ENCODE measurements around the gene C14orf180.
"Not testable (repeated sequence)": the region's sequence is repeated elsewhere in the genome, so short reads cannot be mapped to it uniquely, and the experiment has no call there.

C14orf180 gene

GRCh38 chr14:104579939-104580338 lies 375 bp downstream of the C14orf180 start:
- DNase-seq, result not testable (repeated sequence)

DNA sequence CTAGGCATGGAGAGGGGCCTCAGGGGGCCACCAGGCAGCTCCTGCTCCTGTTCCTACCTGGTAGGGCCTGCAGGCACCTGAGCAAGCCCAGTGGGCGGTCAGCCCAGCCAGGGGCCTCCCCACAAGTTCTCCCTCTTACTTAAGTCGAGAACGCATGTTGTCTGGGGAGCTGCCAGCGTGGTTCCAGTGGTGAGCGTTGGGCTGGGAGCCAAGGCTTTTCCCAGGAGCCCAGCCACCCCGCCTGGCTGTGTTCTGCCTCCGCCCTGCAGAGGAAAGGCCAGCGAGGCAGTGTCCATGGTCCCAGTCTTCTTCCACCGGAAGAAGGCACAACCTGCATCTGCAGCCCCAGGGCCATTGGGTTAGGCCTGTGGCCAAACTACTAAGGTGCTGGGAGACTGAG lies 1.4 kb downstream of the C14orf180 start:
- no peak for DNase-seq

- DNase-seq, result no peak
Observed at GRCh38 chr14:104581521-104581920, 2.0 kb downstream of the C14orf180 start.

GRCh38 chr14:104582005-104582404 lies 2.4 kb downstream of the C14orf180 start:
- no peak for DNase-seq

- no peak for DNase-seq
Observed at GRCh38 chr14:104582662-104583061, 3.1 kb downstream of the C14orf180 start.

DNA sequence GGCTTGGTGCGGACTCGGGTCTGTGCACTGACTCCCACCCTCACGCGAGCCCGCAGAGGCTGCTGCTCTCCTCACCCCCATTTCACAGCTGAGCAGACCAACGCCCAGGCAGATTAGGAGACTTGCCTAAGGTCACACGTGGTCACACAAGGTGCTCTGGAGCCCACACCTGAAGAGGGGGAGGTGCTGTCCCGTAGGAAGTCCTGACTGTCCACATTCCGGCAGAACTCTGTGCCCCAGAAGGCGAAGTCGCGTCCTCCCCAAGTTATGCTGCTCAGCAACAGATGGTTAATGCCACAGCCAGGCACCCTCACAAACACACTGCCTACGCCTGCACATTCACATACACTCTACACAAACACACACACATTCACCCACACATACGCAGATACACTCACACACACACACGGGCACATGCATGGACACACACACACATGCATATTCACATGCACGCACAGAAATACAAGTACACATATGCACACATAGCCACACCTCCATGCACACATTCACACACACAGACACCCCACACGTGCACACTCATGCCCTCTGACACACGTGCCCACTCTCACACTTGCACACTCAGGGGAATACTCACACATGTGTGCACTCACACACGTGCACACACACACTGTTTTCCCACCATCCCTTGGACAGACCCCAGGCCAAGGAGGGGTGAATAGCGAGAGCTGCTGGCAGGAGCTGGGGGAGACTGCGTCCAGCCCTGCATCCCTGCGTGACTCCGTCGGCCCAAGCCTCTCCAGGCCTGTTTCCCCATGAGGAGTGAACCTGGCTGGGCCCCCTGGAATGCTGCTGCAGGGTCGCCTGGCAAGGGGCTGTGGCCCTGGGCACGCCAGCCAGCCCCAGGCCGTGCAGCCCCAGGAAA lies 4.1 kb downstream of the C14orf180 start:
- no peak for DNase-seq

DNA sequence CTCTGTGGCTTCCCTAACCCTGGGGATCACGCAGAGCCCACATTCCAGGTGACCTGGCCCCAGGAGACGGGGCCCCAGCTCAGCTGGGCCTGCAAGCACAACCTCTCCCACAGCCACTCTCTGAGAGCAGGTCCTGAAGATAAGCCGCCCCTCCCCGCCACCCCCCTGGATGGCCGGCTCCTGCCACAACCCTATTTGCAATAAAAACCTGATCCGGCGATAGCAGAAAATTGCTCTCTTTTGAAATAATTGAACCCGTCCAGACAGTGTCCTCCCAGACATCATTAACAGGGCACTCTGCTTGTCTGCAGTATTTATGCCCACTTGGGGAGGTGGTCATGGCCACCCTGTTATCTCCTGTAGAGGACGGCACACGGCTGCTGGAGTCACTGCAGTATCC lies 5.0 kb downstream of the C14orf180 start:
- no peak for DNase-seq

DNA sequence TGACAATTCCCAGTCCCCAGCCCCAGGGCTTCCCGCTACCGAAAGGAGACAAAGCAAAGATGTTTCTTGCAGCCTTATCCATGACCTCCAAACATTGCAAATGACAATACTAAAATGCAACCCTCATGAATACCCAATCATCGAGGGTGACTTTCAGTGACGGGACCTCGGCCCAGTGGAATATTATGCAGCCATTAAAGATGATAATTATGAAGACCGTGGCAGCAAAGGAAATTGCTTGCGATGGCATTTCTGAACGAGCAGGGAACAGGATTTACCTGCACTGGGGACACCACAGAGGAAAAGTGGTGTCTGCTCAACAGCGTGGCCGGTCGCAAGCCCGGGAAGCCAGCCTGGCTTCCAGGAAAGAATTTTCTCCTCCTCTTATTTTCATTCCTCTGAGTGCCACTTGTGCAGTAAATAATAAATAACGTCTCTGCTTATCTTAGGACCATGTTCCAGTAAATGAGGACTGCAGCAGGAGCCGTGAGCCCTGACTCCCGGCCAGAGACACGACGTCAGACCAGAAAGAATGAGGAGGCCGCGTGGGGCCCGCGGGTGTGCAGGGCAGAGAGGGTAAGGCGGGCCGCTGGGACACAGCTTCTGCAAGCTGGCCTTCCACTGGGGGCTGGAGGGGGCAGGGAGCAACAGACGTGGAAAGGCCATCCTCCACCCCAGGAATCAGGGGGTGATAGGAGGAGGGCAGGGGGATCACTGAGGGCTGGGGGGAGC lies 6.6 kb downstream of the C14orf180 start:
- DNase-seq, result no peak

DNA sequence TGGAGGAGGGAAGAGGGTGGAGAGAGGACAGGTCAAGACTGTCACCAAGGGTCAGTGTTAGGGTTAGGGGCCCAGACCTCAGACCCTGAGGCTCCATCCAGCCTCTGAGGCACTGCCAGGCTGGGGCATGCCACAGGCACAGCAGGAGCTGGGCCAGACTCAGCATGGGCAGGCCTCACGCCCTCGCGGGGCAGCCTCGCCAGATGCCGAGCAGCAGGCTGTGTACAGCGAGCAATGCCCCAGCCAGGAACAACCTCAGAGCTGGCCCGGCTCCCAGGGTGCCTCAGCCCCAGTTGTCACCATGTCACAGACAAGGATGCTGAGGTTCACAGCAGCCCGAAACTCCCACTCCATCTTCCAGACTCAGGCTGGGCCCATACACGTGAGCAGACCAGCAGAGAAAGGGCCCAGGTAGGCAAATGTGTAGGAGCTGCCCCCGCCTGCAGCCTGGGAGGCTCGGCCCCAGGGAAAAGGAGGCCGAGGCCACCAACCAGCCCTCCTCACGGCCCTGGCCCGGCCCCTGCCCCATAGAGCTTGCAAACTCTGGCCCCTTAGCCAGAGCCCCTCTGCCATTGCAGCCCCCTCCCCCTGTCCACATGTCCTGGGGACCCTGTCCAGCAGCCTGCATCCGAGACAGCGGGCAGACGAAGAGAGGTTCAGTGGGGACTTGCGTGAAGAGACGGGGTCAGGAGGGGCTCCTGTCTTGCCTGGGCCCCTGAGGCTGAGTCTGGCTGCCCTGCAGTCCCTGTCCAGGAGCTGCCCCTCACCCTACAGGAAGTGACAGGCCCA lies 7.5 kb downstream of the C14orf180 start:
- DNase-seq, result no peak

- DNase-seq, result no peak
Observed at GRCh38 chr14:104587641-104588040, 8.1 kb downstream of the C14orf180 start.

GRCh38 chr14:104588066-104588857 lies 8.7 kb downstream of the C14orf180 start:
- no peak for DNase-seq

DNA sequence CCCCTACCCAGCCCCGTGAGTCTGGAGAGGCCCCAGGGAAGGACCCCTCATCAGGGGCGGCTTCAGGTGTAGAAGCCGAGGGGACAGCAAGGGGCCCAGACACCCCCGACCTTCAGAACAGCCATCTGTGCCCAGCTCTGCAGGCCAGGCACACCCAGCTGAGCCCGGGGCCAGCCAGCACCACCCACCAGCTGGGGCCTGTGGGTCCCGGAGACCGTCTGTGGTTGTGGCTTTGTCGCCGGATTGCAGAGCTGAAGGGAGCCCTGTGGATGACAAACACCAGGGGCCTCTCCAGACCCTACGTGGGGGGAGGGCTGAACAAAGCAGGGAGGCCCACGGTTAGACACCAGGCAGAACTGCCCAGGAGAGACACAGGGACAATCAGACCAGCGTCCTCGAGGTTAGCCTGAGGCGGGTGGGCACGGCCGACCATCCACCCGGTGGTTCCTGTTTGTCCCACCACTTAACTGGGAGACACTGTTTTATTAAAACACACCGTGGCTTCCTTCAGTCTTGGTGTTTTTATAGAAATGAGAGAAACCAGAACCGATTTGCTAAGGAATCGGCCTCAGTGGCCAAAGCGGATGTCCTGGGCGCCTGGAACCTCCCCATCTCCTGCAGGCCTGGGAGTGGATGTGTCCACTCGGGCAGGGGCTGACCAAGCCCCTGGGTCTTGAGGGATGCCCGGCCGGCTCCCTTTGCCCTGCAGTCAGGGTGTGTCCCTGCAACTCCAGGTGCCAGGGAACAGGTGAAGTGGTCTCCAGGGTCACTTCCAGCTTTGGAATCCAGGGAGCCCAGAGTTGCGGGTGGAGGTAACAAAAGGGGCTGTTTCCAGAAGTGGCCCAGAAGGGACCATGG lies 10.0 kb downstream of the C14orf180 start:
- DNase-seq, result no peak

DNA sequence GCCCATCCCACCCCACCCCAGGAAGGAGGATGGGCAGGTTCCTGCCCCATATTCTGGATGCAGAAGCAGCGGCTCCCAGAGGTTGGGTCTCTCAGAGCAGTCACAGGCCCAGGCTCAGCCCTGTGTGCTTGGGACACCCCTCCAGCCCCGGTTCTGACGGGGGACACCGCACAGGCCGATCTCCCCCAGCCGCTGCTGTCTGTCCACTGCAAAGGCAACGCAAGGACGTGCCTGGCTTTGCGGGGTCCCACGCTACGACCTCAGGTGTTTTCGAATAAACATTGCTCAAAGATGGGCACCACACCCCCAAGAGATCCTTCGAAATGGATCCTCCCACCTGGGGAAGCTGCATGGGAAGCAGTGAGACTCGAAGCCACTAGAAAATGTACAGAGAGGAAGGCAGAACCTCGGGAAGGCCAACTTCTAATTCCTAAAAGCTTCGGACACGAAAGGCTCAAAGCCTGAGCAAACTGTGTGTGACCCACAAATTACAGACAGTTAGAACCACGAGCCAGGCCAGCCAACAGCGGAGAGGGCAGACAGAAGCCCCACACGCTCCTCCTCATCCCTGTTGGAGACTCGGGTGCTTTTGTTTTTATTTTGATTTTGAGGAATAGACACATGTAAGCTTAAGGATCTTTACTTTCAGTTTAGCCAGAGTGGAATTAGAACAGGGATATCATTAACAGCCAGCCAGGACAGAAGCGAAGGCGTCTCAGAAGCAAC lies 10.8 kb downstream of the C14orf180 start:
- DNase-seq, result no peak

- DNase-seq, result no peak
Observed at GRCh38 chr14:104591031-104591430, 11.5 kb downstream of the C14orf180 start.

GRCh38 chr14:104591506-104592291 lies 12.1 kb downstream of the C14orf180 start:
- DNase-seq, result no peak

DNA sequence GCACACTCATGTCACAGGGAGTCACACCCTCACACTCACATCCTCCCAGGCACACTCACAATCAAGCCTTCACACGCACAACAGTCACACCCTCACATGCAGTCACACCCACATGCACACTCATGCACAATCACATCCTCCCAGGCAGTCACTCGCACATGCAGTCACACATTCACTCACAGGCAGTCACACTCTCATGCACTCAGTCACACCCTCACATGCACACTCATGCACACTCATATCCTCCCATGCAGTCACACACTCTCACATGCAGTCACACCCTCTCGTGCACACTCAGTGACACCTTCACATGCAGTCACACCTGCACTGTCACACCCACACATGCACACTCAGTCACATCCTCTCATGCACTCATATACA lies 12.7 kb downstream of the C14orf180 start:
- no peak for DNase-seq

- DNase-seq, result no peak
Observed at GRCh38 chr14:104592785-104593184, 13.2 kb downstream of the C14orf180 start.

GRCh38 chr14:104593241-104593701 lies 13.7 kb downstream of the C14orf180 start:
- no peak for DNase-seq

DNA sequence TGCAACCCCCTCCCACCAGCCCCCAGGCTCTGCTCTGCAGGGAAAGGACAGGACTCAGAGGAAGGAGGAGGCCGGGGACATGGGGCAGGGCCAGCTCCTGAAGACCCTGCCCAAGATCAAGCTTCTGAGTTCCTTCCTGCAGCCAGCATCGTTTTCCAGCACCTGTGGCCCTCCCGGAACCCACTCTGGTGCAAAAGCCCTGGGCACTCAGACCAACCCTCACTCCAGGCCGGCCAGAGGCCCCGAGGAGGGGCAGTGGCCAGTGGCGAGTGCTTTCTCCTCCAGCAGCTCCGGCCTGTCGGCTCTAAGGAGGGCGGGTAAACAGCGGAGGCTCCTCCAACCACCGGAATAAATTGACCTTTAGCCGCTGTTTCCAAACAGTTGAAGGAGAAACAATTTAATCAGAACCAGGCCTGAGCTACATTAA lies 14.2 kb downstream of the C14orf180 start:
- no peak for DNase-seq

All from 8988T (cell line).